Neural cell (in vitro differentiated cells): ENCODE data around the gene SDK2.

Experiments used
- EZH2 ChIP-seq: fragments of 200-600, 300-800 bp; shearing (Covaris generic), sonication (generic); IDR thresholded peaks from 2 replicates; pipeline ENCODE4 v1.6.1; 2014; ENCODE audit warnings: antibody characterized with exemption, low read length, borderline replicate concordance, mild to moderate bottlenecking; ENCODE audit not compliant: insufficient read depth, poor library complexity, severe bottlenecking
- MXI1 ChIP-seq: fragments of 450-650 bp; conservative IDR thresholded peaks from 2 replicates; pipeline ENCODE4 v1.6.1; 2014; ENCODE audit warnings: antibody characterized with exemption, mild to moderate bottlenecking; ENCODE audit not compliant: poor library complexity, severe bottlenecking
- POLR2AphosphoS5 ChIP-seq: IDR thresholded peaks from 2 replicates; pipeline ENCODE4 v1.6.1; 2012
- RAD21 ChIP-seq: fragments of 450-650 bp; conservative IDR thresholded peaks from 2 replicates; pipeline ENCODE4 v1.6.1; 2014; ENCODE audit warnings: antibody characterized with exemption, mild to moderate bottlenecking, moderate library complexity
- SMC3 ChIP-seq: fragments of 450-650 bp; conservative IDR thresholded peaks from 2 replicates; pipeline ENCODE4 v1.6.1; 2014; ENCODE audit warnings: antibody characterized with exemption, mild to moderate bottlenecking, moderate library complexity; ENCODE audit not compliant: poor library complexity
- TF ChIP-seq, protein P1 (sequence below): fragments of 450-650 bp; IDR thresholded peaks from 2 replicates; pipeline ENCODE4 v1.5.1; 2014; ENCODE audit warnings: antibody characterized with exemption, mild to moderate bottlenecking, moderate library complexity; ENCODE audit not compliant: poor library complexity, severe bottlenecking

DNA sequence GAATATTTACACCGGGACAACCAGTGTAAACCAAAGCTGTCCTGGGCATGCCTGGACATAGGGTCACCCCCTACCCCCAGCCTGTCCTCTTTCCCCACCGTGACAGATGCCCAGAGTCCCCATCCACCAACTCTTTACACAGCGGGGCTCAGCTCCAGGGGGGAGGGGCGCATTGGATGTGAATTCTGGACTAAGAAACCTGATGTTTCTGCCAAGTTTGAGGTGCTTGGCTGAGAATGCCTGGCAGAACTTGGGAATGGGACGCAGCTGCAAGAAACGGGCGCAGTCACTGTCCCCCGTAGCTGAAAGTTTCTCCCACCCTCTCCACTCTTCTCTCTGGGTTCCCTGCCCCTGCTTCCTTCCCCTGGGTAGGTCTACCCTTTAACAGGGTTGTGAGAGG, 264.4 kb downstream of the SDK2 start:
- TF ChIP-seq, protein P1, sequence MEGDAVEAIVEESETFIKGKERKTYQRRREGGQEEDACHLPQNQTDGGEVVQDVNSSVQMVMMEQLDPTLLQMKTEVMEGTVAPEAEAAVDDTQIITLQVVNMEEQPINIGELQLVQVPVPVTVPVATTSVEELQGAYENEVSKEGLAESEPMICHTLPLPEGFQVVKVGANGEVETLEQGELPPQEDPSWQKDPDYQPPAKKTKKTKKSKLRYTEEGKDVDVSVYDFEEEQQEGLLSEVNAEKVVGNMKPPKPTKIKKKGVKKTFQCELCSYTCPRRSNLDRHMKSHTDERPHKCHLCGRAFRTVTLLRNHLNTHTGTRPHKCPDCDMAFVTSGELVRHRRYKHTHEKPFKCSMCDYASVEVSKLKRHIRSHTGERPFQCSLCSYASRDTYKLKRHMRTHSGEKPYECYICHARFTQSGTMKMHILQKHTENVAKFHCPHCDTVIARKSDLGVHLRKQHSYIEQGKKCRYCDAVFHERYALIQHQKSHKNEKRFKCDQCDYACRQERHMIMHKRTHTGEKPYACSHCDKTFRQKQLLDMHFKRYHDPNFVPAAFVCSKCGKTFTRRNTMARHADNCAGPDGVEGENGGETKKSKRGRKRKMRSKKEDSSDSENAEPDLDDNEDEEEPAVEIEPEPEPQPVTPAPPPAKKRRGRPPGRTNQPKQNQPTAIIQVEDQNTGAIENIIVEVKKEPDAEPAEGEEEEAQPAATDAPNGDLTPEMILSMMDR = no peak
- TF ChIP-seq EZH2 (no peak), RAD21 (no peak), SMC3 (no peak), MXI1 (no peak), POLR2AphosphoS5 (no peak)
